Neutrophil (primary cell): Measurements from ENCODE around the gene TFDP2.
"Not testable (repeated sequence)": the region's sequence is repeated elsewhere in the genome, so short reads cannot be mapped to it uniquely, and the experiment has no call there.

Experiments used
- H3K27ac ChIP-seq: fragments of 200-600 bp; sonication (generic); 2 replicates; pipeline ENCODE4 v1.5.1; 2016; ENCODE audit warnings: mild to moderate bottlenecking, moderate library complexity
- H3K27me3 ChIP-seq: fragments of 200-600 bp; sonication (generic); 2 replicates; pipeline ENCODE4 v1.6.0; 2016; ENCODE audit warnings: mild to moderate bottlenecking
- H3K36me3 ChIP-seq: fragments of 200-600 bp; sonication (generic); 2 replicates; pipeline ENCODE4 v1.5.1; 2017
- H3K4me1 ChIP-seq, 2 experiments: fragments of 200-600 bp in 1 of 2; sonication (generic) in 1 of 2; 1 replicate in 1 of 2; 2 replicates in 1 of 2; pipeline versions ENCODE4 v1.5.1 to v1.6.1; 2013 to 2016; ENCODE audit warnings: low read depth in 1 of 2, low read length in 1 of 2, mild to moderate bottlenecking in 1 of 2, moderate library complexity in 1 of 2; ENCODE audit not compliant: control insufficient read depth in 1 of 2, insufficient read depth in 1 of 2
- H3K4me3 ChIP-seq, 2 experiments: fragments of 200-600 bp in 1 of 2; sonication (generic) in 1 of 2; 1 replicate in 1 of 2; 2 replicates in 1 of 2; pipeline ENCODE4 v1.5.1; 2013 to 2016; ENCODE audit warnings: low read depth in 1 of 2, low read length in 1 of 2, mild to moderate bottlenecking in 1 of 2, moderate library complexity in 1 of 2
- H3K9me3 ChIP-seq: fragments of 200-600 bp; sonication (generic); 2 replicates; pipeline ENCODE4 v1.5.1; 2016
- TF ChIP-seq, protein P1 (sequence below): fragments of 200-600 bp; sonication (generic); IDR thresholded peaks from 2 replicates; pipeline ENCODE4 v1.5.1; 2016; ENCODE audit warnings: antibody characterized with exemption

The TFDP2 gene

GRCh38 chr3:141928631-141929270, 220.6 kb downstream of the TFDP2 start:
- TF ChIP-seq, protein P1, sequence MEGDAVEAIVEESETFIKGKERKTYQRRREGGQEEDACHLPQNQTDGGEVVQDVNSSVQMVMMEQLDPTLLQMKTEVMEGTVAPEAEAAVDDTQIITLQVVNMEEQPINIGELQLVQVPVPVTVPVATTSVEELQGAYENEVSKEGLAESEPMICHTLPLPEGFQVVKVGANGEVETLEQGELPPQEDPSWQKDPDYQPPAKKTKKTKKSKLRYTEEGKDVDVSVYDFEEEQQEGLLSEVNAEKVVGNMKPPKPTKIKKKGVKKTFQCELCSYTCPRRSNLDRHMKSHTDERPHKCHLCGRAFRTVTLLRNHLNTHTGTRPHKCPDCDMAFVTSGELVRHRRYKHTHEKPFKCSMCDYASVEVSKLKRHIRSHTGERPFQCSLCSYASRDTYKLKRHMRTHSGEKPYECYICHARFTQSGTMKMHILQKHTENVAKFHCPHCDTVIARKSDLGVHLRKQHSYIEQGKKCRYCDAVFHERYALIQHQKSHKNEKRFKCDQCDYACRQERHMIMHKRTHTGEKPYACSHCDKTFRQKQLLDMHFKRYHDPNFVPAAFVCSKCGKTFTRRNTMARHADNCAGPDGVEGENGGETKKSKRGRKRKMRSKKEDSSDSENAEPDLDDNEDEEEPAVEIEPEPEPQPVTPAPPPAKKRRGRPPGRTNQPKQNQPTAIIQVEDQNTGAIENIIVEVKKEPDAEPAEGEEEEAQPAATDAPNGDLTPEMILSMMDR, result no peak
- Histone ChIP-seq H3K36me3 (no peaks in the 10 kb centered on the region), H3K27ac (no peak overlapping the region), H3K4me1 (no peaks in the 10 kb centered on the region), H3K27me3 (no peaks in the 10 kb centered on the region), H3K4me3 (no peak overlapping the region), H3K9me3 (no peaks in the 10 kb centered on the region)

DNA sequence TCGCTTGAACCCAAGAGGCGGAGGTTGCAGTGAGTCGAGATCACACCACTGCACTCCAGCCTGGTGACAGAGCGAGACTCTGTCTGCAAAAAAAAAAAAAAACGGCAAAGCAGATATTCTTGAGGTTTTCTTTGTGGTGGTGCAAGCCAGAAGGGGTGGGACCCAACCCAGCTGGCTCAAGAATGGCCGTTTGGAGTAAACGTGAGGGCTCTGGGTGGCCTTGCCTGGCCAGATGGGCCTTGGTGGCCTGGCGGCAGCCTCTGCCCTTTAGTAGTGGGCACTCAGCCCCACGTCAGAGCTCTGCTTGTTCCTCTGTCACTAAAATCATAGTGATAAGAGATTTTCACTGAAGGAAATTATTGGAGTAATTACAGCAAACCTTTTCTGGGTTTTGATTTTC, 222.4 kb downstream of the TFDP2 start:
- H3K36me3 ChIP-seq, result no peaks in the 10 kb centered on the region
- no peaks in the 10 kb centered on the region for H3K27me3 ChIP-seq
- H3K4me3 ChIP-seq, result no peak overlapping the region
- no peaks in the 10 kb centered on the region for H3K4me1 ChIP-seq
- no peak overlapping the region for H3K27ac ChIP-seq
- TF ChIP-seq, protein P1, result no peak
- H3K9me3 ChIP-seq, result no peaks in the 10 kb centered on the region

GRCh38 chr3:141925677-141926076, 223.7 kb downstream of the TFDP2 start:
- not testable (repeated sequence) for H3K9me3 ChIP-seq, H3K27ac ChIP-seq, H3K4me1 ChIP-seq, H3K27me3 ChIP-seq, H3K36me3 ChIP-seq, H3K4me3 ChIP-seq

GRCh38 chr3:141921316-141921715, 228.0 kb downstream of the TFDP2 start:
- Histone ChIP-seq H3K27me3 (no peaks in the 10 kb centered on the region), H3K4me1 (no peaks in the 10 kb centered on the region), H3K27ac (no peak overlapping the region), H3K9me3 (no peaks in the 10 kb centered on the region), H3K36me3 (peaks cover 4% of the 10 kb centered on the region), H3K4me3 (no peak overlapping the region)
- TF ChIP-seq, protein P1, result no peak

GRCh38 chr3:141920701-141921100, 228.6 kb downstream of the TFDP2 start:
- H3K9me3 ChIP-seq, result no peaks in the 10 kb centered on the region
- H3K4me3 ChIP-seq, result no peak overlapping the region
- H3K4me1 ChIP-seq, result no peaks in the 10 kb centered on the region
- TF ChIP-seq, protein P1, result no peak
- peaks cover 4% of the 10 kb centered on the region for H3K36me3 ChIP-seq
- H3K27me3 ChIP-seq, result no peaks in the 10 kb centered on the region
- H3K27ac ChIP-seq, result no peak overlapping the region

GRCh38 chr3:141915766-141916165, 233.6 kb downstream of the TFDP2 start:
- no peaks in the 10 kb centered on the region for H3K4me1 ChIP-seq
- H3K36me3 ChIP-seq, result peaks cover 4% of the 10 kb centered on the region
- TF ChIP-seq, protein P1, result no peak

More at GRCh38 chr3:141915766-141916165, 233.6 kb downstream of the TFDP2 start:
- Histone ChIP-seq H3K27me3 (no peaks in the 10 kb centered on the region), H3K4me3 (no peak overlapping the region), H3K27ac (no peak overlapping the region), H3K9me3 (no peaks in the 10 kb centered on the region)
